Activated T-helper 1 cell treated with anti-CD3 and anti-CD28 coated beads, Interleukin-12 subunit alpha, Interleukin-12 subunit beta, Interleukin-2, Interleukin-4 antibody, amounts not matched to agents 30 ng/mL and 10 ng/mL and 1 ng/mL, durations not matched to agents 14 hours and 24 hours and 36 hours (primary cell): ENCODE results near the gene TAF1C. TPM values are rescaled to one million over a fixed set of nuclear protein-coding genes. Genes with fewer than 3 reads are reported as not detected.

ENCODE experiments used
- DNase-seq: peaks from one replicate; pipeline ENCODE4 v3.0.0; 2021; ENCODE audit warnings: low spot score
- H3K27ac Mint-ChIP-seq: one replicate; pipeline ENCODE4 v1.8.0; 2021; ENCODE audit warnings: mild to moderate bottlenecking, mixed read lengths
- H3K27me3 Mint-ChIP-seq: one replicate; pipeline ENCODE4 v1.8.0; 2022; ENCODE audit warnings: mild to moderate bottlenecking, moderate library complexity, mixed read lengths; ENCODE audit not compliant: insufficient read depth
- H3K36me3 Mint-ChIP-seq: one replicate; pipeline ENCODE4 v1.8.0; 2021; ENCODE audit warnings: low read depth, mixed read lengths
- H3K4me1 Mint-ChIP-seq: one replicate; pipeline ENCODE4 v1.8.0; 2021; ENCODE audit warnings: low read depth, mixed read lengths
- H3K4me3 Mint-ChIP-seq: one replicate; pipeline ENCODE4 v1.8.0; 2021; ENCODE audit warnings: mild to moderate bottlenecking, moderate library complexity, mixed read lengths
- H3K9me3 Mint-ChIP-seq: one replicate; pipeline ENCODE4 v1.8.0; 2021; ENCODE audit warnings: mixed read lengths
- intact Hi-C: fragments of 100-400 bp; cut with micrococcal nuclease; formaldehyde crosslinking; loops from one replicate; pipeline ENCODE4 v1.15.1; 2024
- total RNA-seq: library from RNA; stranded (reverse); gene quantifications from 2 replicates; pipeline ENCODE4 v1.2.3, GENCODE V29; 2022

The TAF1C gene
- total RNA-seq, 1 donor from 2014 or later, result 67.9 TPM

GRCh38 chr16:84156342-84156784, 30.5 kb downstream of the TAF1C start:
- H3K36me3 Mint-ChIP-seq, result no peaks in the 10 kb centered on the region
- no peaks in the 10 kb centered on the region for H3K4me1 Mint-ChIP-seq
- no peaks in the 10 kb centered on the region for H3K9me3 Mint-ChIP-seq
- no peak overlapping the region for H3K27ac Mint-ChIP-seq
- H3K27me3 Mint-ChIP-seq, result peaks cover 33% of the 10 kb centered on the region
- intact Hi-C loops, result no loop called here
- no peak for DNase-seq
- no peak overlapping the region for H3K4me3 Mint-ChIP-seq

- Mint-ChIP-seq H3K9me3 (no peaks in the 10 kb centered on the region), H3K27ac (no peak overlapping the region), H3K4me3 (no peak overlapping the region), H3K4me1 (no peaks in the 10 kb centered on the region), H3K36me3 (no peaks in the 10 kb centered on the region), H3K27me3 (peaks cover 37% of the 10 kb centered on the region)
- intact Hi-C loops, result no loop called here
- no peak for DNase-seq
These were observed 31.1 kb downstream of the TAF1C start for GRCh38 chr16:84155771-84156170.

GRCh38 chr16:84155226-84155625, 31.6 kb downstream of the TAF1C start:
- no peak for DNase-seq
- Mint-ChIP-seq H3K4me1 (no peaks in the 10 kb centered on the region), H3K27ac (no peak overlapping the region), H3K27me3 (peaks cover 37% of the 10 kb centered on the region), H3K9me3 (no peaks in the 10 kb centered on the region), H3K36me3 (no peaks in the 10 kb centered on the region), H3K4me3 (no peak overlapping the region)
- intact Hi-C loops, result no loop called here

- H3K4me3 Mint-ChIP-seq, result no peak overlapping the region
- no peak overlapping the region for H3K27ac Mint-ChIP-seq
- DNase-seq, result no peak
- H3K36me3 Mint-ChIP-seq, result no peaks in the 10 kb centered on the region
- intact Hi-C loops, result no loop called here
- peaks cover 32% of the 10 kb centered on the region for H3K27me3 Mint-ChIP-seq
- H3K4me1 Mint-ChIP-seq, result no peaks in the 10 kb centered on the region
- H3K9me3 Mint-ChIP-seq, result no peaks in the 10 kb centered on the region
These were observed 33.1 kb downstream of the TAF1C start for GRCh38 chr16:84153660-84154214.

- no peak for DNase-seq
- Mint-ChIP-seq H3K27me3 (peaks cover 25% of the 10 kb centered on the region), H3K27ac (no peak overlapping the region), H3K36me3 (no peaks in the 10 kb centered on the region), H3K4me1 (no peaks in the 10 kb centered on the region), H3K9me3 (no peaks in the 10 kb centered on the region), H3K4me3 (no peak overlapping the region)
- intact Hi-C loops, result no loop called here
These were observed 35.9 kb downstream of the TAF1C start for GRCh38 chr16:84150926-84151325.

- peaks cover 7% of the 10 kb centered on the region for H3K4me1 Mint-ChIP-seq
- DNase-seq, result peak; percentile 92
- H3K9me3 Mint-ChIP-seq, result no peaks in the 10 kb centered on the region
- no peaks in the 10 kb centered on the region for H3K36me3 Mint-ChIP-seq
- peak within 1 kb of the TSS; percentile 86 for H3K27ac Mint-ChIP-seq
- H3K27me3 Mint-ChIP-seq, result peaks cover 19% of the 10 kb centered on the region
- peak within 1 kb of the TSS; percentile 97 for H3K4me3 Mint-ChIP-seq
- intact Hi-C loops, result loop anchor here (1.0 to 2.0 kb wide), 8 partner anchors 29 to 338 kb away; partner anchors contain the start of genes HSBP1, MBTPS1, MLYCD and TAF1C
These were observed 41.8 kb downstream of the TAF1C start, which contains the start of the genes DNAAF1 and HSDL1 for GRCh38 chr16:84144859-84145639. TSS of gene DNAAF1 (plus strand) at chr16:84145308. CDS start at chr16:84145441, 133 bp downstream. TSS of gene HSDL1 (minus strand) at chr16:84145177. CDS start at chr16:84131321, 13,856 bp downstream.

- H3K9me3 Mint-ChIP-seq, result no peaks in the 10 kb centered on the region
- peak; percentile 40 for DNase-seq
- peaks cover 7% of the 10 kb centered on the region for H3K4me1 Mint-ChIP-seq
- peak overlapping the region; percentile 86 for H3K27ac Mint-ChIP-seq
- H3K4me3 Mint-ChIP-seq, result peak overlapping the region; percentile 97
- intact Hi-C loops, result loop anchor here (2.0 kb wide), 1 partner anchor 30 kb away; no protein-coding TSS in a partner anchor
- no peaks in the 10 kb centered on the region for H3K36me3 Mint-ChIP-seq
- peaks cover 16% of the 10 kb centered on the region for H3K27me3 Mint-ChIP-seq
These were observed 42.5 kb downstream of the TAF1C start for GRCh38 chr16:84144209-84144858.

- H3K9me3 Mint-ChIP-seq, result no peaks in the 10 kb centered on the region
- DNase-seq, result no peak
- intact Hi-C loops, result loop anchor here (2.0 kb wide), 1 partner anchor 31 kb away; no protein-coding TSS in a partner anchor
- H3K4me1 Mint-ChIP-seq, result peaks cover 12% of the 10 kb centered on the region
- peak overlapping the region; percentile 86 for H3K27ac Mint-ChIP-seq
- H3K4me3 Mint-ChIP-seq, result peak overlapping the region; percentile 97
- H3K27me3 Mint-ChIP-seq, result peaks cover 13% of the 10 kb centered on the region
- H3K36me3 Mint-ChIP-seq, result peaks cover 1% of the 10 kb centered on the region
These were observed 43.1 kb downstream of the TAF1C start for GRCh38 chr16:84143784-84144199.

- Mint-ChIP-seq H3K36me3 (peaks cover 2% of the 10 kb centered on the region), H3K4me3 (peak overlapping the region; percentile 41)
- intact Hi-C loops, result no loop called here
These were observed 43.8 kb downstream of the TAF1C start for GRCh38 chr16:84143081-84143480.

GRCh38 chr16:84141143-84141670, 45.6 kb downstream of the TAF1C start:
- Mint-ChIP-seq H3K27me3 (peaks cover 7% of the 10 kb centered on the region), H3K27ac (no peak overlapping the region), H3K4me3 (no peak overlapping the region), H3K36me3 (peaks cover 2% of the 10 kb centered on the region), H3K4me1 (peaks cover 21% of the 10 kb centered on the region), H3K9me3 (no peaks in the 10 kb centered on the region)
- intact Hi-C loops, result no loop called here
- DNase-seq, result no peak

More at GRCh38 chr16:84143081-84143480, 43.8 kb downstream of the TAF1C start:
- H3K27me3 Mint-ChIP-seq, result peaks cover 10% of the 10 kb centered on the region
- DNase-seq, result no peak
- no peak overlapping the region for H3K27ac Mint-ChIP-seq
- peaks cover 16% of the 10 kb centered on the region for H3K4me1 Mint-ChIP-seq
- no peaks in the 10 kb centered on the region for H3K9me3 Mint-ChIP-seq

- Mint-ChIP-seq H3K4me3 (no peak overlapping the region), H3K27ac (no peak overlapping the region), H3K36me3 (peaks cover 2% of the 10 kb centered on the region), H3K27me3 (peaks cover 7% of the 10 kb centered on the region), H3K4me1 (peaks cover 21% of the 10 kb centered on the region), H3K9me3 (no peaks in the 10 kb centered on the region)
- intact Hi-C loops, result no loop called here
- no peak for DNase-seq
These were observed 47.1 kb downstream of the TAF1C start for GRCh38 chr16:84139628-84140258.
